ENCODE measurements around the gene CSRP3. TPM values are rescaled to one million over a fixed set of nuclear protein-coding genes. Genes with fewer than 3 reads are reported as not detected.

Gene CSRP3
- polyA plus RNA-seq, 2 donors, result 0.11 to 0.37 TPM

DNA sequence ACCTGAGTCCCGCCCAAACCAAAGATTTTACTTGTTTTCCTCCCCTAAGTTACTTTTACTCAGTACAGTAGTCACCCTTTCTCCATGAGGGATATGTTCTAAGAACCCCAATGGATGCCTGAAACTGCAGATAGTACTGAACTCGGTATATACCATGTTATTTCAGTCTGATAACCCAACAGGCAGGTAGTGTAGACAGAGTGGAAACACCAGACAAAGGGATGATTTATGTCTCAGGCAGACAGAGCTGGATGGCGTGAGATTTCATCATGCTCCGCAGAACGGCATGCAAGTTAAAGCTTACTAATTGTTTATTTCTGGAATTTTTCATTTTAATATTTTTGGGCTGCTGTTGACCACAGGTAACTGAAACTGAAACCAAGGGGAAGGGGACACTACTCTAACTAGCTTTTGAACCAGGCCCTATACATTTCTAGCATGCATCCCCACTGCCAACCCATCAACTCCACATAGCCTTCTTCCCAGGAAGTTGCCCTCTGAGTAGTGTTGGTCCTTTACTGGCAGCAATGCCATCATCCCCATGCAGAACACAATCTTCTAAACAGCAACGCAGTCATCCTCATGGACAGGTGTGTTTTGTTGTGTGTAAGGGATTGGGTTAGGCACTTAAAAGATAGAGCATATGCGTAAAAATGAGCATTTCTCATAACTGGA lies 27.7 kb downstream of the CSRP3 start:
- no peak overlapping the region for H3K4me3 ChIP-seq (ENCODE audit: low read depth in 1 of 2, low read length in 2 of 2)
- peaks cover 12 to 14% of the 10 kb centered on the region in 2 donors for H3K36me3 ChIP-seq (ENCODE audit: control insufficient read depth in 2 of 2, insufficient read depth in 2 of 2, low read length in 1 of 2)

DNA sequence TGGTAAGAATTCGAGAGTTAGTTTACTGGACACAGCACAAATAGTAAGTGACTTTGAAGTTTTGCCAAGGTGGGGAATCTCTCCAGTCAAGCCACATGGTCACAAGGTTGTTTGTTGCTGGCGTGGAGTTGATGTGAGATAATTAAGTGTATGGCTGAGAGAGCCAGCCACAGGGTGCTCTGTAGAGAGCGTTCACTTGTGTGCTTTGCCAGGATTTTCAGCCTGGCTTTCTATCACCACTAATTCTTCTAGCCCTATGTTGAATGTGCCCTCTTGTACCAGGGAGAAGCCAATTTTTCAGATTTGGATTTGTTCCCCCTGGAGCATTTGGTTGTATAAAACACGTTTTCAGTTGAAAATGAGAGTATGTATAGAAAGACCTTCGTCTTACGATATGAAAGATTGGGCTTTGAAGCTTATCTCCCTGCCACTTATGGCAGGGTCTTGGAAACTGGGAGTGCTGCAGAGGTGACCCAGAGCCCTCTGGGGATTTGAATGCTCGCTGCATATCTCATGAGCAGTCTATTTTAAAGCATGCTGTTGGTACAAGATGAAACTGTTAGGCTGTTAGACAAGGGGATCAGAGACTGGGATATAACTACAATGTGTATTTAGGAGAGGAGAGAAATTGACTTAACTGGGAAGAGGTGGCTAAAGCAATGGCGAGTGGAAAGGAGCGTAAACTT lies 28.6 kb downstream of the CSRP3 start:
- no peaks in the 10 kb centered on the region for H3K27me3 ChIP-seq (ENCODE audit: control insufficient read depth in 1 of 2, insufficient read depth in 2 of 2, low read length in 2 of 2)
- no peaks in the 10 kb centered on the region for H3K4me1 ChIP-seq (ENCODE audit: control insufficient read depth in 2 of 2, insufficient read depth in 2 of 2, low read length in 1 of 2)
- 92 to 94% methylated on average over 9 of the region's 9 CpGs for WGBS, 2 donors
- H3K9me3 ChIP-seq (ENCODE audit: control insufficient read depth in 2 of 2, insufficient read depth in 1 of 2, low read depth in 1 of 2, low read length in 1 of 2), result no peaks in the 10 kb centered on the region
- H3K36me3 ChIP-seq (ENCODE audit: control insufficient read depth in 2 of 2, insufficient read depth in 2 of 2, low read length in 1 of 2), result peaks cover 14% of the 10 kb centered on the region in 2 donors
- no peak overlapping the region for H3K27ac ChIP-seq (ENCODE audit: low read depth in 2 of 2, low read length in 1 of 2)
- H3K4me3 ChIP-seq (ENCODE audit: low read depth in 1 of 2, low read length in 2 of 2), result no peak overlapping the region

More for the DNA sequence above, 27.7 kb downstream of the CSRP3 start:
- H3K4me1 ChIP-seq (ENCODE audit: control insufficient read depth in 2 of 2, insufficient read depth in 2 of 2, low read length in 1 of 2), result no peaks in the 10 kb centered on the region
- no peak overlapping the region for H3K27ac ChIP-seq (ENCODE audit: low read depth in 2 of 2, low read length in 1 of 2)
- no peaks in the 10 kb centered on the region for H3K27me3 ChIP-seq (ENCODE audit: control insufficient read depth in 1 of 2, insufficient read depth in 2 of 2, low read length in 2 of 2)
- 95 to 97% methylated on average over 7 of the region's 7 CpGs for WGBS, 2 donors
- H3K9me3 ChIP-seq (ENCODE audit: control insufficient read depth in 2 of 2, insufficient read depth in 1 of 2, low read depth in 1 of 2, low read length in 1 of 2), result no peaks in the 10 kb centered on the region

DNA sequence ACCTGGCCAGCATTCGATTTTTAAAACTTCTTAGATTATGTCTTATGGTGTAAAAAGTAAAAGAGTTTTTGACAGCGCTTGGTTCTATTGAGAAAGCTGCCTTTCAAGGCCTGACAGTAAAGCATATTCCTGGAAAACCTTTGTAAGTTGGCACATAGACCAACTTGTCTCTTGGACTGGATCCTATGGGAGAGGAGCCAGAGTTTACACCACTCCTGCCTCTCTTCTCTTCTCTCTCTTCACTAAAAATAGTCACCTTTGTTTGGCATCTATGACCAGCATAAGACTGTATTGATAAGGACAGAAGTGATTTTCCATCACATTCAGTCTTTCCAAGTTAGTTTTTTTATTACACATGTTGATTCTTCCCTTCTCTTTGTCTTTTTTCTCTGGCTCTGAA lies 33.7 kb downstream of the CSRP3 start:
- Histone ChIP-seq H3K4me1 (ENCODE audit: control insufficient read depth in 2 of 2, insufficient read depth in 2 of 2, low read length in 1 of 2) (no peaks in the 10 kb centered on the region), H3K27me3 (ENCODE audit: control insufficient read depth in 1 of 2, insufficient read depth in 2 of 2, low read length in 2 of 2) (no peaks in the 10 kb centered on the region), H3K27ac (ENCODE audit: low read depth in 2 of 2, low read length in 1 of 2) (no peak overlapping the region), H3K36me3 (ENCODE audit: control insufficient read depth in 2 of 2, insufficient read depth in 2 of 2, low read length in 1 of 2) (peaks cover 4 to 18% of the 10 kb centered on the region in 2 donors), H3K4me3 (ENCODE audit: low read depth in 1 of 2, low read length in 2 of 2) (no peak overlapping the region), H3K9me3 (ENCODE audit: control insufficient read depth in 2 of 2, insufficient read depth in 1 of 2, low read depth in 1 of 2, low read length in 1 of 2) (no peaks in the 10 kb centered on the region)
- WGBS, 2 donors, result 59 to 64% methylated on average over 2 of the region's 2 CpGs

DNA sequence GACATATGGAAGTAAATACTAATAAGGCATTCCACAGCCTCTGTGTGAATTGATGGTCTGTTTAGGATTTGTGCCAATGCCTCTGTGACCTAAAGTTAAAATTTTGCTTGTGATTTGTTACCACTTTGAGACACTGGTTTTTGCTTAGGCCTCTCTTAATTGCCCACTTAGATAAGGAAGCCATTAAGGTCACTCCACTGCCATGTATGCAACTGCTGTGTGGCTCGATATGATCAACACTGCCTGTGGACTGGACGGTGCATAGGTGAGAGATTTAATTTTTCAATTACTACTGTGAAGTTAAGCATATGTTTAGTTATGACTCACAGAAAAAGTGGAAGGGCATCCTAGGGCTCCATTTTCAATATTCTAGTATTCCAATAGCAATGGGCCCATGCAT lies 36.9 kb downstream of the CSRP3 start:
- H3K27ac ChIP-seq (ENCODE audit: low read depth in 2 of 2, low read length in 1 of 2), result no peak overlapping the region
- WGBS, 2 donors, result 92% methylated on average over 2 of the region's 2 CpGs
- no peak overlapping the region for H3K4me3 ChIP-seq (ENCODE audit: low read depth in 1 of 2, low read length in 2 of 2)
- H3K36me3 ChIP-seq (ENCODE audit: control insufficient read depth in 2 of 2, insufficient read depth in 2 of 2, low read length in 1 of 2), result peaks cover 0 to 14% of the 10 kb centered on the region in 2 donors
- H3K4me1 ChIP-seq (ENCODE audit: control insufficient read depth in 2 of 2, insufficient read depth in 2 of 2, low read length in 1 of 2), result no peaks in the 10 kb centered on the region
- no peaks in the 10 kb centered on the region for H3K9me3 ChIP-seq (ENCODE audit: control insufficient read depth in 2 of 2, insufficient read depth in 1 of 2, low read depth in 1 of 2, low read length in 1 of 2)
- no peaks in the 10 kb centered on the region for H3K27me3 ChIP-seq (ENCODE audit: control insufficient read depth in 1 of 2, insufficient read depth in 2 of 2, low read length in 2 of 2)

DNA sequence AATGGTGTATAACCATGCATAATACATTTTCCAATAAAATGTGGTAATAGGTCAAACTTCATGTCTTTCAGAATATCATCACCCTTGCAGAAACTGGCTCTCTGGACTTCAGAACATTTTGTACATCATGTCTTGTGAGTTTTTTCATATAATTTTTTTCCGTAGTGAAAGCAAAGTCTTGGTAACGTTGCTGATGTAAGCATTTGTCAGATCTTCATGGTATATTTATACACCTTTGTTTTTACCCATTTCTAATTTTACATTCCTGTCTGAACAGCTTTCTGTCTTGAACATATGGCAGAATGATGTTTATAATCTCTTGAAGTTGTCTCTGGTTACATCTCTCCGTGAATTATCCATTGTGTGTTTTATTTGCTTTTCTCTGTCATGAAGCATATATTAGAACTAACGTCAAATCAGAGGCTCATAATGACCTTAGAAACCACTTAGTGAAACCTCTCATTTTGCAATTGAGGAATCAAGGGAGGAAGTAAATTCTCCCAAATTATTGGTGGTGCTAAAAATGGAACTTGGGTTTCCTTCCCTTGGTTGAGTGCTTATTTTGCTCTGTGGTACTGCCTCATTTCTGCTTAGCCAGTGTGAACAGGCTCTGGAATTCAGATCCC lies 37.4 kb downstream of the CSRP3 start:
- Histone ChIP-seq H3K9me3 (ENCODE audit: control insufficient read depth in 2 of 2, insufficient read depth in 1 of 2, low read depth in 1 of 2, low read length in 1 of 2) (no peaks in the 10 kb centered on the region), H3K4me3 (ENCODE audit: low read depth in 1 of 2, low read length in 2 of 2) (no peak overlapping the region), H3K4me1 (ENCODE audit: control insufficient read depth in 2 of 2, insufficient read depth in 2 of 2, low read length in 1 of 2) (no peaks in the 10 kb centered on the region), H3K36me3 (ENCODE audit: control insufficient read depth in 2 of 2, insufficient read depth in 2 of 2, low read length in 1 of 2) (peaks cover 0 to 14% of the 10 kb centered on the region in 2 donors), H3K27me3 (ENCODE audit: control insufficient read depth in 1 of 2, insufficient read depth in 2 of 2, low read length in 2 of 2) (no peaks in the 10 kb centered on the region), H3K27ac (ENCODE audit: low read depth in 2 of 2, low read length in 1 of 2) (no peak overlapping the region)
- 84 to 87% methylated on average over 4 of the region's 4 CpGs for WGBS, 2 donors

DNA sequence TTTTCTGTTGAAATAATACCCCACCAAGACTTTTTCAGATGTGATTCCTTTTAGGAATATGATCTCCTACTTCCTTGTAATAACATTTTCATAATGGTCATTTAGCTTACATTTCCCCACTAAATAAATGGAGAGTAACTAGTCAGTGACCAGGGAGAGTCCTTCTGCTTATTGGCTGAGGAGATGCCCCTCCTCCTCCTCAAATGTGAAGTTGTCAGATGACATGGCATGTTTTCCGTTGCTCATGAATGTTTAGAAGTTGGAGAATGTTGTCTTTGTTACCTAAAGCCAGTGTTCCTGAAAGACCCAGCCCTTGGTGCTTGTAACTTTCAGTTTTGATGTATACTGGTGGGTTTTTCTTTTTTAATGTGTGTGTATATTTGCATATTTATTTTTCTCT lies 38.2 kb downstream of the CSRP3 start:
- no peaks in the 10 kb centered on the region for H3K4me1 ChIP-seq (ENCODE audit: control insufficient read depth in 2 of 2, insufficient read depth in 2 of 2, low read length in 1 of 2)
- H3K36me3 ChIP-seq (ENCODE audit: control insufficient read depth in 2 of 2, insufficient read depth in 2 of 2, low read length in 1 of 2), result peaks cover 0 to 13% of the 10 kb centered on the region in 2 donors
- no peak overlapping the region for H3K4me3 ChIP-seq (ENCODE audit: low read depth in 1 of 2, low read length in 2 of 2)
- no peak overlapping the region for H3K27ac ChIP-seq (ENCODE audit: low read depth in 2 of 2, low read length in 1 of 2)
- H3K9me3 ChIP-seq (ENCODE audit: control insufficient read depth in 2 of 2, insufficient read depth in 1 of 2, low read depth in 1 of 2, low read length in 1 of 2), result no peaks in the 10 kb centered on the region
- no peaks in the 10 kb centered on the region for H3K27me3 ChIP-seq (ENCODE audit: control insufficient read depth in 1 of 2, insufficient read depth in 2 of 2, low read length in 2 of 2)
- 83% methylated on average over 1 of the region's 1 CpG for WGBS, 2 donors

DNA sequence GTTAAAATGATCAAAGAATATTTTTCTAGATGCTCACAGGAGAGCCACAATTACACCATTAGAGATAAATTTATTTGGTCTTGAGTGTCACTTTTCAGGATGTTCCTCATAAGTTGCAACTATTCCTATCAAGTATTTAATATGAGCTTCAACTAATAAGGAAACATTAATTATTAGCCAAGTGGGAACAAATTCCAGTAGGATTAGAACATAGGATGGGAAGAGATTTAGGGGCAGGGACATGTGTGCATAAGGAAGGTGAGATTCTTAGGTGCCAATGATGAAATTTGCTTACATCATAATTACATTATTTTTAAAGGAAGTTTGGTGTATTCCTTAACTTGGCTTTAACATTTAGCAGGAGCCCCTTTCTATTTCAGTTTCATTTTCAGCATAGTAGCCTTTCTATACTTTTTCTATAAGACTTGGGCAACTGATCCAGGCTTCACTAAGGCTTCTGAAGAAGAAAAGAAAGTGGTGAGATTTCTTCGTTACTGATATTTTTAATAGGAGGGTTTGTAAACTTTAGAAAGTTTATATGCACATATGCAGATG lies 38.8 kb downstream of the CSRP3 start:
- H3K36me3 ChIP-seq (ENCODE audit: control insufficient read depth in 2 of 2, insufficient read depth in 2 of 2, low read length in 1 of 2), result peaks cover 0 to 12% of the 10 kb centered on the region in 2 donors
- whole genome bisulfite sequencing, 2 donors, result 99 to 100% methylated on average over 1 of the region's 1 CpG
- no peaks in the 10 kb centered on the region for H3K4me1 ChIP-seq (ENCODE audit: control insufficient read depth in 2 of 2, insufficient read depth in 2 of 2, low read length in 1 of 2)
- H3K4me3 ChIP-seq (ENCODE audit: low read depth in 1 of 2, low read length in 2 of 2), result no peak overlapping the region
- H3K27ac ChIP-seq (ENCODE audit: low read depth in 2 of 2, low read length in 1 of 2), result no peak overlapping the region
- H3K27me3 ChIP-seq (ENCODE audit: control insufficient read depth in 1 of 2, insufficient read depth in 2 of 2, low read length in 2 of 2), result no peaks in the 10 kb centered on the region
- H3K9me3 ChIP-seq (ENCODE audit: control insufficient read depth in 2 of 2, insufficient read depth in 1 of 2, low read depth in 1 of 2, low read length in 1 of 2), result no peaks in the 10 kb centered on the region

DNA sequence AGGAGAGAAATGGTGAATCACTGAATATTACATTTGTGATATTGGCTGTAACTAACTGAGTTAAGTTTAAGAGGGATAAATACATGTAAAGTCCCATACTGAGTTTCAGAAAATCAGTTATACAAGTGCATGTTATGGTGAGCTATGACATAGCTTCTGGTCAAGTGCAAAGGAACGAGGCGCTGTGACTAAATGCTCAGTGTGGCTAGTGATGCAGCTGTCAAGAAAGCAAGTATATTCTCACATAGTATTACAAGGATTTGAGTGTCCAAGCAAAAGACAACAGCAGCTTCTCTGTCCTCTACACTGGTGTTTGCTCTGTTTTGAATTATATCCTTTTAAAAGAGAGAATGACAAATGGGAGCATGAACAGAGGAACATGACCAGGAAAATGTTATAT lies 40.1 kb downstream of the CSRP3 start:
- H3K4me1 ChIP-seq (ENCODE audit: control insufficient read depth in 2 of 2, insufficient read depth in 2 of 2, low read length in 1 of 2), result no peaks in the 10 kb centered on the region
- H3K4me3 ChIP-seq (ENCODE audit: low read depth in 1 of 2, low read length in 2 of 2), result no peak overlapping the region
- no peaks in the 10 kb centered on the region for H3K9me3 ChIP-seq (ENCODE audit: control insufficient read depth in 2 of 2, insufficient read depth in 1 of 2, low read depth in 1 of 2, low read length in 1 of 2)
- H3K27me3 ChIP-seq (ENCODE audit: control insufficient read depth in 1 of 2, insufficient read depth in 2 of 2, low read length in 2 of 2), result no peaks in the 10 kb centered on the region
- H3K36me3 ChIP-seq (ENCODE audit: control insufficient read depth in 2 of 2, insufficient read depth in 2 of 2, low read length in 1 of 2), result peaks cover 0 to 15% of the 10 kb centered on the region in 2 donors
- WGBS, 2 donors, result 97 to 98% methylated on average over 2 of the region's 2 CpGs
- H3K27ac ChIP-seq (ENCODE audit: low read depth in 2 of 2, low read length in 1 of 2), result no peak overlapping the region

DNA sequence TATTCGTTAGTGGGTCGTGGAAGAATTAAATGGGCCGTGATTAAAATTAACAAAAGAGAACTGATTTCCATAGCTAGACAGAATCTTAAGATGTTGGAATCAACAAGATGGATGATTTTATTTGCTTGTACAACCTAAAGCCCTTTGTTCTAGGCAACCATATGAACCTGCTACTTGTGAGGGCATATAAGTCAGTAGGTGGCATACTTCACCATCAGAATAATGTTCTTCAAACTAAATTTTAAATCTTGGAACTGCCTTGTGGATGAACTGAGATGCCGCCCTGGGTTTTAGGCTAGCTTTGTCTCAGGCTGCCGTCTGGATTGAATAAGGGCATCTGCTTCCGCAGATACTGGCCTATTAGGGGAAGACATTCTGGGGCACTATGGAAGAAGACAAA lies 40.9 kb downstream of the CSRP3 start:
- no peaks in the 10 kb centered on the region for H3K4me1 ChIP-seq (ENCODE audit: control insufficient read depth in 2 of 2, insufficient read depth in 2 of 2, low read length in 1 of 2)
- 92 to 93% methylated on average over 6 of the region's 6 CpGs for WGBS, 2 donors
- H3K27ac ChIP-seq (ENCODE audit: low read depth in 2 of 2, low read length in 1 of 2), result no peak overlapping the region
- H3K27me3 ChIP-seq (ENCODE audit: control insufficient read depth in 1 of 2, insufficient read depth in 2 of 2, low read length in 2 of 2), result no peaks in the 10 kb centered on the region
- no peak overlapping the region for H3K4me3 ChIP-seq (ENCODE audit: low read depth in 1 of 2, low read length in 2 of 2)
- no peaks in the 10 kb centered on the region for H3K9me3 ChIP-seq (ENCODE audit: control insufficient read depth in 2 of 2, insufficient read depth in 1 of 2, low read depth in 1 of 2, low read length in 1 of 2)
- H3K36me3 ChIP-seq (ENCODE audit: control insufficient read depth in 2 of 2, insufficient read depth in 2 of 2, low read length in 1 of 2), result peaks cover 0 to 17% of the 10 kb centered on the region in 2 donors

All from esophagus (tissue), 2 donors.